ENCODE measurements around the gene CMC2.

CMC2 gene

DNA sequence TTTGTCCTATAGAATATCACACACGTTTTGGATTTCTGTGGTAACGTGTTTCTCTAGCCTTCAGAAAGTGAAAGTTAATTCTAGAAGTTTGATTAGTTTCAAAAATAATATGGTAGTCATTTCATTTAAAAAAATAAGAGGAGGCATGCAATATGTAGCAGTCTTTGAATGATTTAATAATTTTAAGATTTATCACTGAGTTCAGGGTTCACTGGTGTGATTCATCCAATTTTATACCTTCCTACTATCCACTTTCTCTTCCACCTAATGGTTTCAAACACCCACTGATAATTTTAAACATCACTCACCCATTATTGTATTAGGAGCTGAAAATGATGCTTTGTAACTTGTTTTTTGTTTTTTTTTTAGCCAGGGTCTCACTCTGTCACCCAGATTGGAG lies 42.3 kb downstream of the CMC2 start:
- Histone ChIP-seq H3K4me3 (ENCODE audit: low read depth, low read length) (no peak overlapping the region), H3K9me3 (ENCODE audit: control insufficient read depth, insufficient read depth, low read depth, low read length) (no peaks in the 10 kb centered on the region), H3K4me1 (ENCODE audit: control insufficient read depth, insufficient read depth, low read length) (no peaks in the 10 kb centered on the region), H3K27ac (ENCODE audit: extremely low read depth, low read depth, low read length) (no peak overlapping the region), H3K36me3 (ENCODE audit: control insufficient read depth in 2 of 2, insufficient read depth in 1 of 2, low read length in 2 of 2) (no peaks in the 10 kb centered on the region)
- ChIA-PET POLR2A (no interaction called here), CTCF (no interaction called here)
- no peak for TF ChIP-seq ZNF239 (tag by site-specific recombination; IDR thresholded peaks at IDR 0.05)
- TF ChIP-seq ZNF530 (tag by site-specific recombination; IDR thresholded peaks at IDR 0.05; ENCODE audit: low read depth), result no peak
- TF ChIP-seq KLF10 (tag by site-specific recombination; IDR thresholded peaks at IDR 0.05), result no peak
- no peak for TF ChIP-seq ZNF837 (tag by site-specific recombination; IDR thresholded peaks at IDR 0.05)
- no peak for TF ChIP-seq ZSCAN23 (tag by site-specific recombination; IDR thresholded peaks at IDR 0.05)
- TF ChIP-seq GLI4 (tag by site-specific recombination; IDR thresholded peaks at IDR 0.05), result no peak
- no peak for TF ChIP-seq ZNF140 (tag by site-specific recombination; IDR thresholded peaks at IDR 0.05)
- no peak for TF ChIP-seq ZIC2 (tag by site-specific recombination; IDR thresholded peaks at IDR 0.05)
- TF ChIP-seq ZNF585B (tag by site-specific recombination; IDR thresholded peaks at IDR 0.05), result no peak
- TF ChIP-seq, protein P1, sequence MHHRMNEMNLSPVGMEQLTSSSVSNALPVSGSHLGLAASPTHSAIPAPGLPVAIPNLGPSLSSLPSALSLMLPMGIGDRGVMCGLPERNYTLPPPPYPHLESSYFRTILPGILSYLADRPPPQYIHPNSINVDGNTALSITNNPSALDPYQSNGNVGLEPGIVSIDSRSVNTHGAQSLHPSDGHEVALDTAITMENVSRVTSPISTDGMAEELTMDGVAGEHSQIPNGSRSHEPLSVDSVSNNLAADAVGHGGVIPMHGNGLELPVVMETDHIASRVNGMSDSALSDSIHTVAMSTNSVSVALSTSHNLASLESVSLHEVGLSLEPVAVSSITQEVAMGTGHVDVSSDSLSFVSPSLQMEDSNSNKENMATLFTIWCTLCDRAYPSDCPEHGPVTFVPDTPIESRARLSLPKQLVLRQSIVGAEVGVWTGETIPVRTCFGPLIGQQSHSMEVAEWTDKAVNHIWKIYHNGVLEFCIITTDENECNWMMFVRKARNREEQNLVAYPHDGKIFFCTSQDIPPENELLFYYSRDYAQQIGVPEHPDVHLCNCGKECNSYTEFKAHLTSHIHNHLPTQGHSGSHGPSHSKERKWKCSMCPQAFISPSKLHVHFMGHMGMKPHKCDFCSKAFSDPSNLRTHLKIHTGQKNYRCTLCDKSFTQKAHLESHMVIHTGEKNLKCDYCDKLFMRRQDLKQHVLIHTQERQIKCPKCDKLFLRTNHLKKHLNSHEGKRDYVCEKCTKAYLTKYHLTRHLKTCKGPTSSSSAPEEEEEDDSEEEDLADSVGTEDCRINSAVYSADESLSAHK (tag by site-specific recombination; IDR thresholded peaks at IDR 0.05), result no peak
- TF ChIP-seq ZNF843 (tag by site-specific recombination; IDR thresholded peaks at IDR 0.05), result no peak
- no peak for TF ChIP-seq ZNF610 (tag by site-specific recombination; IDR thresholded peaks at IDR 0.05; ENCODE audit: borderline replicate concordance)
- no peak for TF ChIP-seq SP7 (tag by site-specific recombination; IDR thresholded peaks at IDR 0.05)
- no peak for TF ChIP-seq ZNF596 (tag by site-specific recombination; IDR thresholded peaks at IDR 0.05)
- TF ChIP-seq FEZF1 (tag by site-specific recombination; IDR thresholded peaks at IDR 0.05), result no peak
- no peak for TF ChIP-seq ZNF654 (tag by site-specific recombination; IDR thresholded peaks at IDR 0.05; ENCODE audit: low read depth)

- TF ChIP-seq ZNF2 (tag by site-specific recombination; IDR thresholded peaks at IDR 0.05) (no peak), ZBTB17 (tag by site-specific recombination; IDR thresholded peaks at IDR 0.05) (no peak), ZBTB6 (tag by site-specific recombination; IDR thresholded peaks at IDR 0.05) (no peak), ZNF623 (tag by site-specific recombination; IDR thresholded peaks at IDR 0.05) (no peak), ZNF138 (tag by site-specific recombination; IDR thresholded peaks at IDR 0.05; ENCODE audit: borderline replicate concordance) (no peak), ZNF48 (tag by site-specific recombination; IDR thresholded peaks at IDR 0.05) (no peak), ZSCAN30 (tag by site-specific recombination; IDR thresholded peaks at IDR 0.05) (no peak), GLI2 (tag by site-specific recombination; IDR thresholded peaks at IDR 0.05; ENCODE audit: borderline replicate concordance, low read depth) (no peak), ZNF202 (tag by site-specific recombination; IDR thresholded peaks at IDR 0.05; ENCODE audit: borderline replicate concordance) (no peak), BCL11A (tag by site-specific recombination; IDR thresholded peaks at IDR 0.05; ENCODE audit: low read depth) (no peak), ZNF10 (tag by site-specific recombination; IDR thresholded peaks at IDR 0.05) (no peak), IKZF3 (tag by site-specific recombination; IDR thresholded peaks at IDR 0.05) (no peak), EGR2 (tag by site-specific recombination; IDR thresholded peaks at IDR 0.05; ENCODE audit: low read depth) (no peak), ZNF548 (tag by site-specific recombination; IDR thresholded peaks at IDR 0.05) (no peak)
- ChIA-PET CTCF (interaction anchor here (0.8 kb wide), 1 partner anchor 11 kb away, joined by 4 read pairs; no protein-coding TSS in a partner anchor), POLR2A (no interaction called here)
Measured at GRCh38 chr16:80962879-80963278, 43.8 kb downstream of the CMC2 start.

More at GRCh38 chr16:80962879-80963278, 43.8 kb downstream of the CMC2 start:
- Histone ChIP-seq H3K4me1 (ENCODE audit: control insufficient read depth, insufficient read depth, low read length) (no peaks in the 10 kb centered on the region), H3K9me3 (ENCODE audit: control insufficient read depth, insufficient read depth, low read depth, low read length) (no peaks in the 10 kb centered on the region), H3K36me3 (ENCODE audit: control insufficient read depth in 2 of 2, insufficient read depth in 1 of 2, low read length in 2 of 2) (no peaks in the 10 kb centered on the region), H3K27ac (ENCODE audit: extremely low read depth, low read depth, low read length) (no peak overlapping the region), H3K4me3 (ENCODE audit: low read depth, low read length) (no peak overlapping the region)
